ENCODE measurements around the gene LDLRAD4. TPM values are rescaled to one million over a fixed set of nuclear protein-coding genes. Genes with fewer than 3 reads are reported as not detected.

The LDLRAD4 gene
- total RNA-seq, 4 donors from 2014 or later: 23.9 to 38.3 (median 27.0) TPM

GRCh38 chr18:13186687-13187086 is 31.9 kb upstream of the LDLRAD4 start:
- no peak for ATAC-seq (ENCODE audit: low FRiP score)
- no peak for TF ChIP-seq CTCF (IDR thresholded peaks at IDR 0.05)

GRCh38 chr18:13187498-13187897 is 31.1 kb upstream of the LDLRAD4 start:
- no peak for TF ChIP-seq CTCF (IDR thresholded peaks at IDR 0.05)
- no peak for ATAC-seq (ENCODE audit: low FRiP score)
- DNase-seq (ENCODE audit: low spot score): no peak

More at GRCh38 chr18:13186687-13187086, 31.9 kb upstream of the LDLRAD4 start:
- DNase-seq (ENCODE audit: low spot score): no peak

GRCh38 chr18:13191031-13191430 is 27.5 kb upstream of the LDLRAD4 start:
- DNase-seq (ENCODE audit: low spot score) (no peak), ATAC-seq (ENCODE audit: low FRiP score) (no peak)

GRCh38 chr18:13191779-13192178 is 26.8 kb upstream of the LDLRAD4 start:
- DNase-seq (ENCODE audit: low spot score): no peak
- peak; percentile 14 for ATAC-seq (ENCODE audit: low FRiP score)
- TF ChIP-seq CTCF (IDR thresholded peaks at IDR 0.05): no peak

More at GRCh38 chr18:13191031-13191430, 27.5 kb upstream of the LDLRAD4 start:
- TF ChIP-seq CTCF (IDR thresholded peaks at IDR 0.05): no peak

GRCh38 chr18:13192970-13193369 is 25.6 kb upstream of the LDLRAD4 start:
- ATAC-seq (ENCODE audit: low FRiP score) (no peak), DNase-seq (ENCODE audit: low spot score) (no peak)
- TF ChIP-seq CTCF (IDR thresholded peaks at IDR 0.05): no peak

GRCh38 chr18:13194239-13194638 is 24.3 kb upstream of the LDLRAD4 start:
- DNase-seq (ENCODE audit: low spot score): no peak
- no peak for ATAC-seq (ENCODE audit: low FRiP score)
- TF ChIP-seq CTCF (IDR thresholded peaks at IDR 0.05): no peak

- DNase-seq (ENCODE audit: low spot score): no peak
- no peak for TF ChIP-seq CTCF (IDR thresholded peaks at IDR 0.05)
- ATAC-seq (ENCODE audit: low FRiP score): no peak
Observed at GRCh38 chr18:13198701-13199100, 19.9 kb upstream of the LDLRAD4 start.
